Caco-2 (cell line): Measurements from ENCODE around the gene ZP3. TPM values are rescaled to one million over a fixed set of nuclear protein-coding genes. Genes with fewer than 3 reads are reported as not detected.
"Not testable (repeated sequence)": the region's sequence is repeated elsewhere in the genome, so short reads cannot be mapped to it uniquely, and the experiment has no call there.

Experiments used
- BruUV-seq: library from RNA; stranded (reverse); fragments of 400-500 nt; replicated peaks from 2 replicates; lab custom pipeline; 2021; lab: Mats Ljungman, UMichigan
- CTCF ChIA-PET: fragments of 300-600 bp; sonication (Branson Sonifier 250); formaldehyde crosslinking; loops from one replicate; lab custom pipeline; 2022; ENCODE audit warnings: antibody characterized with exemption; lab: Charles Lee
- POLR2A ChIA-PET: fragments of 300-600 bp; sonication (Branson Sonifier 250); formaldehyde crosslinking; loops from one replicate; lab custom pipeline; 2022; ENCODE audit warnings: antibody characterized with exemption; lab: Charles Lee
- DNase-seq, 2 experiments: peaks; one replicate each; pipeline versions ENCODE4 v3.0.0 to v3.0.0-alpha.2; 2020 to 2022
- H3K27me3 ChIP-seq: replicated peaks from 2 replicates; pipeline ENCODE4 v1.6.0; 2011; ENCODE audit warnings: low read length; ENCODE audit not compliant: control insufficient read depth, insufficient read depth
- H3K36me3 ChIP-seq: 2 replicates; pipeline ENCODE4 v1.5.1; 2011; ENCODE audit warnings: low read length; ENCODE audit not compliant: control insufficient read depth, insufficient read depth
- H3K4me1 ChIP-seq: fragments of 250-450 bp; sonication (Bioruptor Pico); 2 replicates; pipeline ENCODE4 v1.5.1; 2020; ENCODE audit warnings: mild to moderate bottlenecking
- H3K4me3 ChIP-seq: 2 replicates; pipeline ENCODE4 v1.5.1; 2011; ENCODE audit warnings: low read depth, mild to moderate bottlenecking, control low read depth, low read length
- H3K9me3 ChIP-seq: fragments of 250-450 bp; sonication (Bioruptor Pico); 2 replicates; pipeline ENCODE4 v1.5.1; 2020; ENCODE audit warnings: mild to moderate bottlenecking, moderate library complexity
- H3K27ac Mint-ChIP-seq: one replicate; pipeline ENCODE4 v1.8.0; 2022; ENCODE audit warnings: mixed read lengths; ENCODE audit not compliant: unreplicated experiment
- H3K27me3 Mint-ChIP-seq: one replicate; pipeline ENCODE4 v1.8.0; 2022; ENCODE audit warnings: mixed read lengths; ENCODE audit not compliant: insufficient read depth, unreplicated experiment
- H3K36me3 Mint-ChIP-seq: one replicate; pipeline ENCODE4 v1.8.0; 2022; ENCODE audit warnings: mild to moderate bottlenecking, mixed read lengths; ENCODE audit not compliant: insufficient read depth, unreplicated experiment
- H3K4me1 Mint-ChIP-seq: one replicate; pipeline ENCODE4 v1.8.0; 2022; ENCODE audit warnings: low read depth, mixed read lengths; ENCODE audit not compliant: unreplicated experiment
- H3K4me3 Mint-ChIP-seq: one replicate; pipeline ENCODE4 v1.8.0; 2022; ENCODE audit warnings: mild to moderate bottlenecking, moderate library complexity, mixed read lengths; ENCODE audit not compliant: unreplicated experiment
- H3K9me3 Mint-ChIP-seq: one replicate; pipeline ENCODE4 v1.8.0; 2022; ENCODE audit warnings: mixed read lengths; ENCODE audit not compliant: unreplicated experiment
- intact Hi-C: fragments of 100-400 bp; cut with micrococcal nuclease; formaldehyde crosslinking; loops from one replicate; pipeline ENCODE4 v1.10.0; 2022; ENCODE audit not compliant: unreplicated experiment
- total RNA-seq: library from RNA; stranded (reverse); gene quantifications from 2 replicates; pipeline ENCODE4 v1.2.3, GENCODE V29; 2022

ZP3 gene
- total RNA-seq, 1 experiment from 2014 or later, result 3.2 TPM

DNA sequence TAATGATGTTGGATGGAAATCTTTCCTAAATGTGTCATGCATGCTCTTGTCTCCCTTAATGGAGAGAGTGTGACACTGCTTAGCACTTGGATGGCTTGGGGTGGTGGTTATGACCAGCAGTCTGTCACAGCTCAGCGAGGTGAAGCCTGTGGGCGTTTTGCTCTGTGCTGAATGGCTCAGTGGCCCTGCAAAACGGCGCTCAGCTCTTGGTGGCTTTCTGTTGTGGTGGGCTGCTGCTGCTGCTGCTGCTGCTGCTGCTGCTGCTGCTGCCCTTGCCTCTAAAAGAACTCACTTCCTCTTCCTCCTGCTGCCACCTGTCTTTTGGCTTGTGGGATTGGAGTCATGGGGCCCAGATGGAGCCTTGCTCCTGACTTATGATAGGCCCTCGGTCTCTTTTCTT, 61.9 kb downstream of the ZP3 start:
- H3K4me1 Mint-ChIP-seq, BruUV-seq, H3K36me3 Mint-ChIP-seq, CTCF ChIA-PET, intact Hi-C loops, H3K27me3 Mint-ChIP-seq, H3K4me1 ChIP-seq, H3K27ac Mint-ChIP-seq, H3K27me3 ChIP-seq, DNase-seq, POLR2A ChIA-PET, H3K9me3 ChIP-seq, H3K9me3 Mint-ChIP-seq, H3K4me3 ChIP-seq, H3K4me3 Mint-ChIP-seq, H3K36me3 ChIP-seq: not testable (repeated sequence)

DNA sequence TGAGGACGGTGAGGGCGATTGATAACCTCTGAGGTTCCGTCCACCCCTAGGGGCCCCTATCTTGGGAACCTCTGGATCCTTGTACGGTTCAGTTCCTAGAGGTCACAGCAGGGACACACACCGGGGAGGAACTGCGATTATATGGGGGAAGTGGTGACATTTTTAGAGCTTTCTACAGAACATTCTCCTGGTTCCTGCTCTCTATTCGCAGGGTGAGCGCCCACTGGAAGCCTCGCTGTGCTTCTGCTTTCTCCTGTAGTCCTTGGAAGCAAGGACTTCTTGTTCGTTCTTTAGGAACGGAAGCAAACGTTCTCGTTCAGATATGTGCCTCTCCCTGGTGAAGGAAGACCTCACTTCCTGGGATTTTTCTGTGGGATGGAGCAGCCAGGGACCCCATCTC, 63.2 kb downstream of the ZP3 start:
- CTCF ChIA-PET, H3K9me3 Mint-ChIP-seq, H3K36me3 ChIP-seq, H3K4me3 ChIP-seq, H3K27me3 Mint-ChIP-seq, H3K27me3 ChIP-seq, H3K4me3 Mint-ChIP-seq, intact Hi-C loops, DNase-seq, H3K4me1 ChIP-seq, H3K9me3 ChIP-seq, H3K36me3 Mint-ChIP-seq, POLR2A ChIA-PET, H3K27ac Mint-ChIP-seq, H3K4me1 Mint-ChIP-seq, BruUV-seq: not testable (repeated sequence)

Other genes with a start within 250 kb of the ZP3 start
- 0.86 and 1.7 TPM in 2 replicates for gene SRRM3, start 223.1 kb upstream of the ZP3 start, total RNA-seq
- gene HSPB1, start 122.3 kb upstream of the ZP3 start, total RNA-seq, result 82.1 and 89.1 TPM in 2 replicates
- gene YWHAG, start 66.0 kb upstream of the ZP3 start, total RNA-seq, result 141 and 150 TPM in 2 replicates
- 1.1 and 1.6 TPM in 2 replicates for gene SSC4D, start 15.3 kb upstream of the ZP3 start, total RNA-seq
- gene DTX2, start 36.8 kb downstream of the ZP3 start, total RNA-seq, result 45.2 and 54.7 TPM in 2 replicates
- gene UPK3B, start 85.6 kb downstream of the ZP3 start, total RNA-seq, result 5.3 and 9.1 TPM in 2 replicates
- gene SPDYE16, start 118.3 kb downstream of the ZP3 start, total RNA-seq, result 0.34 and 0.44 TPM in 2 replicates
- 16.5 and 23.8 TPM in 2 replicates for gene POMZP3, start 202.3 kb downstream of the ZP3 start, total RNA-seq